Caco-2 (cell line): ENCODE results near the gene PGAP3. TPM values are rescaled to one million over a fixed set of nuclear protein-coding genes. Genes with fewer than 3 reads are reported as not detected.

ENCODE experiments used
- BruUV-seq: library from RNA; stranded (reverse); fragments of 400-500 nt; replicated peaks from 2 replicates; lab custom pipeline; 2021; lab: Mats Ljungman, UMichigan
- CTCF ChIA-PET: fragments of 300-600 bp; sonication (Branson Sonifier 250); formaldehyde crosslinking; loops from one replicate; lab custom pipeline; 2022; ENCODE audit warnings: antibody characterized with exemption; lab: Charles Lee
- POLR2A ChIA-PET: fragments of 300-600 bp; sonication (Branson Sonifier 250); formaldehyde crosslinking; loops from one replicate; lab custom pipeline; 2022; ENCODE audit warnings: antibody characterized with exemption; lab: Charles Lee
- DNase-seq, 2 experiments: peaks; one replicate each; pipeline versions ENCODE4 v3.0.0 to v3.0.0-alpha.2; 2020 to 2022
- H3K27me3 ChIP-seq: replicated peaks from 2 replicates; pipeline ENCODE4 v1.6.0; 2011; ENCODE audit warnings: low read length; ENCODE audit not compliant: control insufficient read depth, insufficient read depth
- H3K36me3 ChIP-seq: 2 replicates; pipeline ENCODE4 v1.5.1; 2011; ENCODE audit warnings: low read length; ENCODE audit not compliant: control insufficient read depth, insufficient read depth
- H3K4me1 ChIP-seq: fragments of 250-450 bp; sonication (Bioruptor Pico); 2 replicates; pipeline ENCODE4 v1.5.1; 2020; ENCODE audit warnings: mild to moderate bottlenecking
- H3K4me3 ChIP-seq: 2 replicates; pipeline ENCODE4 v1.5.1; 2011; ENCODE audit warnings: low read depth, mild to moderate bottlenecking, control low read depth, low read length
- H3K9me3 ChIP-seq: fragments of 250-450 bp; sonication (Bioruptor Pico); 2 replicates; pipeline ENCODE4 v1.5.1; 2020; ENCODE audit warnings: mild to moderate bottlenecking, moderate library complexity
- H3K27ac Mint-ChIP-seq: one replicate; pipeline ENCODE4 v1.8.0; 2022; ENCODE audit warnings: mixed read lengths; ENCODE audit not compliant: unreplicated experiment
- H3K27me3 Mint-ChIP-seq: one replicate; pipeline ENCODE4 v1.8.0; 2022; ENCODE audit warnings: mixed read lengths; ENCODE audit not compliant: insufficient read depth, unreplicated experiment
- H3K36me3 Mint-ChIP-seq: one replicate; pipeline ENCODE4 v1.8.0; 2022; ENCODE audit warnings: mild to moderate bottlenecking, mixed read lengths; ENCODE audit not compliant: insufficient read depth, unreplicated experiment
- H3K4me1 Mint-ChIP-seq: one replicate; pipeline ENCODE4 v1.8.0; 2022; ENCODE audit warnings: low read depth, mixed read lengths; ENCODE audit not compliant: unreplicated experiment
- H3K4me3 Mint-ChIP-seq: one replicate; pipeline ENCODE4 v1.8.0; 2022; ENCODE audit warnings: mild to moderate bottlenecking, moderate library complexity, mixed read lengths; ENCODE audit not compliant: unreplicated experiment
- H3K9me3 Mint-ChIP-seq: one replicate; pipeline ENCODE4 v1.8.0; 2022; ENCODE audit warnings: mixed read lengths; ENCODE audit not compliant: unreplicated experiment
- intact Hi-C: fragments of 100-400 bp; cut with micrococcal nuclease; formaldehyde crosslinking; loops from one replicate; pipeline ENCODE4 v1.10.0; 2022; ENCODE audit not compliant: unreplicated experiment
- total RNA-seq: library from RNA; stranded (reverse); gene quantifications from 2 replicates; pipeline ENCODE4 v1.2.3, GENCODE V29; 2022
- TF ChIP-seq, protein P1 (sequence below), 2 experiments: fragments of 200-600 bp in 1 of 2; IDR thresholded peaks; 1 replicate in 1 of 2; 2 replicates in 1 of 2; pipeline versions ENCODE4 v1.5.1 to v1.8.0; 2011 to 2022; ENCODE audit warnings: antibody characterized with exemption in 1 of 2, control low read depth in 1 of 2, inconsistent platforms in 1 of 2, low read depth in 1 of 2, low read length in 1 of 2, mild to moderate bottlenecking in 1 of 2, moderate library complexity in 1 of 2; ENCODE audit not compliant: insufficient read depth in 1 of 2, severe bottlenecking in 1 of 2, unreplicated experiment in 1 of 2

PGAP3 gene
- total RNA-seq, 1 experiment from 2014 or later: 14.7 TPM

- ChIA-PET CTCF (interaction anchor here (0.6 to 0.8 kb wide), 2 partner anchors 22 to 49 kb away, joined by 3 to 4 read pairs; partner anchors contain the start of gene PGAP3), POLR2A (interaction anchor here (1.2 kb wide), 1 partner anchor 37 kb away, joined by 3 read pairs; the partner anchor contains the start of gene ERBB2)
- peaks cover 56% of the 10 kb centered on the region for H3K36me3 Mint-ChIP-seq
- peak overlapping the region; percentile 96 for H3K4me3 Mint-ChIP-seq
- peaks cover 34% of the 10 kb centered on the region for H3K4me1 ChIP-seq
- H3K4me3 ChIP-seq: peak overlapping the region; percentile 73; the same call in 1 of the 2 replicates
- TF ChIP-seq, protein P1, sequence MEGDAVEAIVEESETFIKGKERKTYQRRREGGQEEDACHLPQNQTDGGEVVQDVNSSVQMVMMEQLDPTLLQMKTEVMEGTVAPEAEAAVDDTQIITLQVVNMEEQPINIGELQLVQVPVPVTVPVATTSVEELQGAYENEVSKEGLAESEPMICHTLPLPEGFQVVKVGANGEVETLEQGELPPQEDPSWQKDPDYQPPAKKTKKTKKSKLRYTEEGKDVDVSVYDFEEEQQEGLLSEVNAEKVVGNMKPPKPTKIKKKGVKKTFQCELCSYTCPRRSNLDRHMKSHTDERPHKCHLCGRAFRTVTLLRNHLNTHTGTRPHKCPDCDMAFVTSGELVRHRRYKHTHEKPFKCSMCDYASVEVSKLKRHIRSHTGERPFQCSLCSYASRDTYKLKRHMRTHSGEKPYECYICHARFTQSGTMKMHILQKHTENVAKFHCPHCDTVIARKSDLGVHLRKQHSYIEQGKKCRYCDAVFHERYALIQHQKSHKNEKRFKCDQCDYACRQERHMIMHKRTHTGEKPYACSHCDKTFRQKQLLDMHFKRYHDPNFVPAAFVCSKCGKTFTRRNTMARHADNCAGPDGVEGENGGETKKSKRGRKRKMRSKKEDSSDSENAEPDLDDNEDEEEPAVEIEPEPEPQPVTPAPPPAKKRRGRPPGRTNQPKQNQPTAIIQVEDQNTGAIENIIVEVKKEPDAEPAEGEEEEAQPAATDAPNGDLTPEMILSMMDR (IDR thresholded peaks at IDR 0.05; ENCODE audit: insufficient read depth in 1 of 2, low read depth in 1 of 2, low read length in 1 of 2, severe bottlenecking in 1 of 2, unreplicated experiment in 1 of 2): no peak
- H3K9me3 Mint-ChIP-seq: no peaks in the 10 kb centered on the region
- H3K9me3 ChIP-seq: no peaks in the 10 kb centered on the region
- H3K27ac Mint-ChIP-seq: peak overlapping the region; percentile 53
- no TSS peak for BruUV-seq
- intact Hi-C loops: loop anchor here (5.0 kb wide), 1 partner anchor 99 kb away; the partner anchor contains the start of gene STARD3
- no peaks in the 10 kb centered on the region for H3K27me3 Mint-ChIP-seq
- peak; percentile 58 to 82 for DNase-seq
- no peaks in the 10 kb centered on the region for H3K36me3 ChIP-seq
- peaks cover 22% of the 10 kb centered on the region for H3K4me1 Mint-ChIP-seq
- H3K27me3 ChIP-seq: no peaks in the 10 kb centered on the region
Observed at GRCh38 chr17:39736319-39737165, 48.7 kb upstream of the PGAP3 start.

DNA sequence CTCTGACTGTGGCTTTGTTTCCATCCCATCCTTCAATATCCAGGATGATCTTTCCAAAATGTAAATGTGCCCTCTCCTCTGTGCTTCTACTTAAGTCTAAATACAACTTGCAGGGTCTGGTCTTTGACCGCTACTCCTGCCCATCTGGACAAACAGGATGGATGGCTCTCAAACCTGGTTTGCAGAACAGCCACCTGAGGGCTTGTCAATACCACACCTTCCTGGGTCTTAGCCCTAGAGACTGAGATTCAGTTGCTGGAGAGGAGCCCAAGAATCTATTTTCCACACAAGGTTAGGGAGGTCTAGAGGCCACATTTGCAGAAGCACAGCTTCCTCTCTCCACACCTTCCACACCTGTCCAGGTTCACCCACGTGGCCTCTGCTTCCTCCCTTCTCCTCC, 48.0 kb upstream of the PGAP3 start:
- peaks cover 54% of the 10 kb centered on the region for H3K36me3 Mint-ChIP-seq
- Histone ChIP-seq H3K27me3 (no peaks in the 10 kb centered on the region), H3K9me3 (no peaks in the 10 kb centered on the region), H3K36me3 (no peaks in the 10 kb centered on the region), H3K4me3 (no peak overlapping the region), H3K4me1 (peaks cover 35% of the 10 kb centered on the region)
- peaks cover 17% of the 10 kb centered on the region for H3K4me1 Mint-ChIP-seq
- no peaks in the 10 kb centered on the region for H3K27me3 Mint-ChIP-seq
- intact Hi-C loops: loop anchor here (5.0 kb wide), 1 partner anchor 99 kb away; the partner anchor contains the start of gene STARD3
- H3K4me3 Mint-ChIP-seq: peak overlapping the region; percentile 96
- H3K9me3 Mint-ChIP-seq: no peaks in the 10 kb centered on the region
- H3K27ac Mint-ChIP-seq: peak overlapping the region; percentile 53
- TF ChIP-seq, protein P1 (IDR thresholded peaks at IDR 0.05; ENCODE audit: insufficient read depth in 1 of 2, low read depth in 1 of 2, low read length in 1 of 2, severe bottlenecking in 1 of 2, unreplicated experiment in 1 of 2): no peak
- ChIA-PET CTCF (no interaction called here), POLR2A (interaction anchor here (1.2 kb wide), 1 partner anchor 36 kb away, joined by 3 read pairs; the partner anchor contains the start of gene ERBB2)
- DNase-seq: peak in 1 of 2 experiments; percentile 64
- BruUV-seq: no TSS peak

GRCh38 chr17:39732586-39732985, 44.7 kb upstream of the PGAP3 start:
- no peak for DNase-seq
- no peaks in the 10 kb centered on the region for H3K9me3 Mint-ChIP-seq
- peaks cover 54% of the 10 kb centered on the region for H3K36me3 Mint-ChIP-seq
- peaks cover 15% of the 10 kb centered on the region for H3K4me1 Mint-ChIP-seq
- ChIA-PET CTCF (interaction anchor here (1.1 kb wide), 1 partner anchor 20 kb away, joined by 4 read pairs; no protein-coding TSS in a partner anchor), POLR2A (no interaction called here)
- Histone ChIP-seq H3K27me3 (no peaks in the 10 kb centered on the region), H3K4me1 (peaks cover 28% of the 10 kb centered on the region), H3K9me3 (no peaks in the 10 kb centered on the region), H3K36me3 (no peaks in the 10 kb centered on the region), H3K4me3 (no peak overlapping the region)
- peak overlapping the region; percentile 25 for H3K4me3 Mint-ChIP-seq
- TF ChIP-seq, protein P1 (IDR thresholded peaks at IDR 0.05; ENCODE audit: insufficient read depth in 1 of 2, low read depth in 1 of 2, low read length in 1 of 2, severe bottlenecking in 1 of 2, unreplicated experiment in 1 of 2): no peak
- H3K27me3 Mint-ChIP-seq: no peaks in the 10 kb centered on the region
- intact Hi-C loops: no loop called here
- peak overlapping the region; percentile 46 for H3K27ac Mint-ChIP-seq
- no TSS peak for BruUV-seq
